Keratinocyte (primary cell): ENCODE results near the gene PRKAR2B. TPM values are rescaled to one million over a fixed set of nuclear protein-coding genes. Genes with fewer than 3 reads are reported as not detected.

Experiments
- DNase-seq: peaks from one replicate; pipeline ENCODE4 v3.0.0-alpha.2; 2011; ENCODE audit warnings: low read depth, missing footprints, low spot score
- FAIRE-seq: peaks from 2 replicates; lab custom pipeline; 2011; peaks lifted over from hg19 to GRCh38; lab: Jason Lieb, UNC
- H2AFZ ChIP-seq: 2 replicates; pipeline ENCODE4 v1.6.0; 2012; ENCODE audit warnings: low read length, control low read depth, inconsistent platforms; ENCODE audit not compliant: control insufficient read depth
- H3K27ac ChIP-seq: 2 replicates; pipeline ENCODE4 v1.5.1; 2011; ENCODE audit warnings: low read length; ENCODE audit not compliant: control insufficient read depth, insufficient read depth
- H3K27me3 ChIP-seq: 3 replicates; pipeline ENCODE4 v1.6.0; 2011; ENCODE audit warnings: low read length; ENCODE audit not compliant: control insufficient read depth, insufficient read depth; ENCODE audit errors: extremely low read depth
- H3K36me3 ChIP-seq, 2 experiments: 2 replicates in 1 of 2; 3 replicates in 1 of 2; pipeline ENCODE4 v1.5.1; 2011; ENCODE audit warnings: low read length in 2 of 2, mild to moderate bottlenecking in 1 of 2; ENCODE audit not compliant: control insufficient read depth in 2 of 2, insufficient read depth in 2 of 2; ENCODE audit errors: extremely low read depth in 1 of 2
- H3K4me1 ChIP-seq: 3 replicates; pipeline ENCODE4 v1.5.1; 2011; ENCODE audit warnings: low read length; ENCODE audit not compliant: control insufficient read depth, insufficient read depth; ENCODE audit errors: extremely low read depth
- H3K4me2 ChIP-seq: 3 replicates; pipeline ENCODE4 v1.6.0; 2011; ENCODE audit warnings: low read depth, low read length; ENCODE audit not compliant: control insufficient read depth, insufficient read depth; ENCODE audit errors: extremely low read depth
- H3K4me3 ChIP-seq, 3 experiments: fragments of 200-600 bp in 1 of 3; sonication (generic) in 1 of 3; 2 replicates in 2 of 3; 3 replicates in 1 of 3; pipeline ENCODE4 v1.5.1; 2011 to 2016; ENCODE audit warnings: low read length in 3 of 3, mild to moderate bottlenecking in 3 of 3, control low read depth in 2 of 3, inconsistent platforms in 1 of 3, low read depth in 1 of 3, mixed read lengths in 1 of 3, mixed run types in 1 of 3, moderate library complexity in 1 of 3; ENCODE audit not compliant: control insufficient read depth in 2 of 3, insufficient read depth in 2 of 3; ENCODE audit errors: extremely low read depth in 1 of 3
- H3K79me2 ChIP-seq: 2 replicates; pipeline ENCODE4 v1.6.0; 2012; ENCODE audit warnings: low read length; ENCODE audit not compliant: control insufficient read depth, insufficient read depth
- H3K9ac ChIP-seq: 3 replicates; pipeline ENCODE4 v1.6.0; 2011; ENCODE audit warnings: low read length; ENCODE audit not compliant: control insufficient read depth, insufficient read depth; ENCODE audit errors: extremely low read depth
- H3K9me1 ChIP-seq: 3 replicates; pipeline ENCODE4 v1.6.0; 2011; ENCODE audit warnings: low read length; ENCODE audit not compliant: control insufficient read depth, insufficient read depth; ENCODE audit errors: extremely low read depth
- H3K9me3 ChIP-seq: 2 replicates; pipeline ENCODE4 v1.5.1; 2012; ENCODE audit warnings: low read depth, low read length; ENCODE audit not compliant: control insufficient read depth
- H4K20me1 ChIP-seq: 3 replicates; pipeline ENCODE4 v1.6.0; 2011; ENCODE audit warnings: low read length; ENCODE audit not compliant: control insufficient read depth, insufficient read depth; ENCODE audit errors: extremely low read depth
- EZH2 ChIP-seq: IDR thresholded peaks from one replicate; pipeline ENCODE4 v1.6.1; 2012; ENCODE audit warnings: inconsistent platforms, mild to moderate bottlenecking, low read length, moderate library complexity
- dilution Hi-C: fragments of 300-500 bp; cut with MboI; formaldehyde crosslinking; loops from one replicate; pipeline ENCODE4 v1.7.0; 2020; ENCODE audit warnings: low sequenced_read_pairs; ENCODE audit not compliant: extremely low pct_ligation_motif_present
- polyA plus RNA-seq, 5 experiments: library from polyadenylated mRNA; depleted of rRNA in 3 of 5; stranded (reverse) in 3 of 5; stranded (forward) in 1 of 5; unstranded in 1 of 5; fragments of >200 nt; gene quantifications; 1 replicate in 1 of 5; 2 replicates in 3 of 5; 3 replicates in 1 of 5; pipeline versions ENCODE4 v1.2.1 to v1.2.3, GENCODE V29; 2011 to 2012; ENCODE audit warnings: missing spikeins in 2 of 5, low read depth in 1 of 5, low replicate concordance in 1 of 5
- TF ChIP-seq, protein P1 (sequence below), 3 experiments: IDR thresholded peaks in 1 of 3; conservative IDR thresholded peaks in 1 of 3; optimal IDR thresholded peaks in 1 of 3; 2 replicates in 2 of 3; 3 replicates in 1 of 3; pipeline versions ENCODE3 to v1.5.1; 2011; ENCODE audit warnings: low read length in 3 of 3, mild to moderate bottlenecking in 3 of 3, moderate library complexity in 2 of 3, control low read depth in 1 of 3, inconsistent platforms in 1 of 3; ENCODE audit not compliant: insufficient read depth in 2 of 3; ENCODE audit errors: extremely low read depth in 1 of 3

The PRKAR2B gene
- polyA plus RNA-seq, 1 donor (not counting 4 experiments of a cell fraction or from before 2014, with no cell fraction given): 0.01 TPM

- H4K20me1 ChIP-seq: no peaks in the 10 kb centered on the region
- H3K36me3 ChIP-seq: no peaks in the 10 kb centered on the region
- no peak for TF ChIP-seq EZH2
- TF ChIP-seq, protein P1, sequence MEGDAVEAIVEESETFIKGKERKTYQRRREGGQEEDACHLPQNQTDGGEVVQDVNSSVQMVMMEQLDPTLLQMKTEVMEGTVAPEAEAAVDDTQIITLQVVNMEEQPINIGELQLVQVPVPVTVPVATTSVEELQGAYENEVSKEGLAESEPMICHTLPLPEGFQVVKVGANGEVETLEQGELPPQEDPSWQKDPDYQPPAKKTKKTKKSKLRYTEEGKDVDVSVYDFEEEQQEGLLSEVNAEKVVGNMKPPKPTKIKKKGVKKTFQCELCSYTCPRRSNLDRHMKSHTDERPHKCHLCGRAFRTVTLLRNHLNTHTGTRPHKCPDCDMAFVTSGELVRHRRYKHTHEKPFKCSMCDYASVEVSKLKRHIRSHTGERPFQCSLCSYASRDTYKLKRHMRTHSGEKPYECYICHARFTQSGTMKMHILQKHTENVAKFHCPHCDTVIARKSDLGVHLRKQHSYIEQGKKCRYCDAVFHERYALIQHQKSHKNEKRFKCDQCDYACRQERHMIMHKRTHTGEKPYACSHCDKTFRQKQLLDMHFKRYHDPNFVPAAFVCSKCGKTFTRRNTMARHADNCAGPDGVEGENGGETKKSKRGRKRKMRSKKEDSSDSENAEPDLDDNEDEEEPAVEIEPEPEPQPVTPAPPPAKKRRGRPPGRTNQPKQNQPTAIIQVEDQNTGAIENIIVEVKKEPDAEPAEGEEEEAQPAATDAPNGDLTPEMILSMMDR (optimal IDR thresholded peaks at IDR 0.05 in 1 of 3, IDR thresholded peaks at IDR 0.05 in 1 of 3, conservative IDR thresholded peaks at IDR 0.05 in 1 of 3; ENCODE audit: extremely low read depth in 1 of 3, insufficient read depth in 2 of 3, low read length in 3 of 3): no peak
- no peak for DNase-seq
- no peak overlapping the region for H3K4me3 ChIP-seq
- H2AFZ ChIP-seq: no peak overlapping the region
- no peak overlapping the region for H3K27ac ChIP-seq
- no peaks in the 10 kb centered on the region for H3K27me3 ChIP-seq
- no peaks in the 10 kb centered on the region for H3K79me2 ChIP-seq
- no peak overlapping the region for H3K4me2 ChIP-seq
- no peaks in the 10 kb centered on the region for H3K9me3 ChIP-seq
- no peak overlapping the region for H3K9ac ChIP-seq
- no peaks in the 10 kb centered on the region for H3K9me1 ChIP-seq
- no peak for FAIRE-seq
- no peaks in the 10 kb centered on the region for H3K4me1 ChIP-seq
- dilution Hi-C loops: no loop called here
Observed at GRCh38 chr7:107032720-107033438, 11.6 kb upstream of the PRKAR2B start.

DNA sequence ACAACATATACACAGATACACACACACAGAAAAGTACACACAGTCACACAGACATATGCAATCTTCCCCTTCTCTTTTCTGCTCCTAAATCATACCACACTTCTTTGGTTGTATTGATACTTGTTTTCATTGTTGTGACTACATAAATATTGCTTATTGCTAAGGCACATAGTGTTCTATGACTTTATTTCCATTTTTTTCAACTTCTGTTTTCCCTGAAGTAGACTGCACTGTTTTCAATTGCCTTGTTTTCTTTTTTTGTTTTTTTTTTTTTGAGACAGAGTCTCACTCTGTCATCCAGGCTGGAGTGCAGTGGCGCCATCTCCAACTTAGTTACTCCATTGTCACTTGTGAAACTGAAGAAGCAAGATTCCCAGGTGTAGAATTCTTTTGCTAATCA is 10.0 kb upstream of the PRKAR2B start:
- dilution Hi-C loops: no loop called here
- H3K27ac ChIP-seq: no peak overlapping the region
- no peak for FAIRE-seq

More for the DNA sequence above, 10.0 kb upstream of the PRKAR2B start:
- no peak for DNase-seq
- Histone ChIP-seq H2AFZ (no peak overlapping the region), H3K9ac (no peak overlapping the region), H3K4me2 (no peak overlapping the region), H3K9me3 (no peaks in the 10 kb centered on the region), H3K27me3 (no peaks in the 10 kb centered on the region), H3K4me1 (no peaks in the 10 kb centered on the region), H3K79me2 (no peaks in the 10 kb centered on the region), H3K36me3 (no peaks in the 10 kb centered on the region), H3K9me1 (no peaks in the 10 kb centered on the region), H4K20me1 (no peaks in the 10 kb centered on the region), H3K4me3 (no peak overlapping the region)
- TF ChIP-seq EZH2: no peak
- TF ChIP-seq, protein P1 (optimal IDR thresholded peaks at IDR 0.05 in 1 of 3, IDR thresholded peaks at IDR 0.05 in 1 of 3, conservative IDR thresholded peaks at IDR 0.05 in 1 of 3; ENCODE audit: extremely low read depth in 1 of 3, insufficient read depth in 2 of 3, low read length in 3 of 3): no peak
